K562 (cell line): ENCODE measurements around the gene C16orf92. TPM values are rescaled to one million over a fixed set of nuclear protein-coding genes. Genes with fewer than 3 reads are reported as not detected.

Experiments
- ATF3 ChIP-seq, 2 experiments: fragments of 450-650 bp in 1 of 2; sonication (generic) in 1 of 2; formaldehyde crosslinking in 1 of 2; IDR thresholded peaks in 1 of 2; conservative IDR thresholded peaks in 1 of 2; 2 replicates each; pipeline versions ENCODE4 v1.6.1 to v1.8.1; 2016 to 2023; ENCODE audit warnings: mild to moderate bottlenecking in 2 of 2, moderate library complexity in 2 of 2, inconsistent platforms in 1 of 2, missing genetic modification reagents in 1 of 2
- CREB1 ChIP-seq, 2 experiments: sonication (generic) in 1 of 2; formaldehyde crosslinking in 1 of 2; IDR thresholded peaks; 2 replicates each; pipeline versions ENCODE4 v1.6.1 to v1.8.0; 2012 to 2022; ENCODE audit warnings: inconsistent platforms in 1 of 2, mild to moderate bottlenecking in 1 of 2, missing genetic modification reagents in 1 of 2, moderate library complexity in 1 of 2
- FOXM1 ChIP-seq, 2 experiments: fragments of 450-650 bp in 1 of 2; sonication (generic) in 1 of 2; formaldehyde crosslinking in 1 of 2; IDR thresholded peaks; 2 replicates each; pipeline versions ENCODE4 v1.6.1 to v1.9.0; 2017 to 2022; ENCODE audit warnings: low read depth in 2 of 2, mild to moderate bottlenecking in 2 of 2, missing genetic modification reagents in 1 of 2, moderate library complexity in 1 of 2
- JUND ChIP-seq, 2 experiments: IDR thresholded peaks; 2 replicates in 1 of 2; 3 replicates in 1 of 2; pipeline ENCODE4 v1.6.1; 2011; ENCODE audit warnings: borderline replicate concordance in 2 of 2, low read depth in 2 of 2, low read length in 2 of 2, improper control_type of control experiment in 1 of 2, missing biosample characterization in 1 of 2, missing genetic modification characterization in 1 of 2, missing genetic modification reagents in 1 of 2
- L3MBTL2 ChIP-seq: fragments of 450-650 bp; IDR thresholded peaks from 2 replicates; pipeline ENCODE4 v1.6.1; 2016; ENCODE audit warnings: mild to moderate bottlenecking, moderate library complexity
- NR1H2 ChIP-seq: sonication (generic); formaldehyde crosslinking; IDR thresholded peaks from 2 replicates; pipeline ENCODE4 v1.4.0; 2020; ENCODE audit warnings: mild to moderate bottlenecking, missing genetic modification reagents
- PCBP1 ChIP-seq: fragments of 200-400 bp; formaldehyde crosslinking; IDR thresholded peaks from 2 replicates; pipeline ENCODE4 v1.6.1; 2018; ENCODE audit warnings: mild to moderate bottlenecking, low read depth, low read length; ENCODE audit not compliant: poor library complexity, severe bottlenecking
- STAT5A ChIP-seq: IDR thresholded peaks from 2 replicates; pipeline ENCODE4 v1.6.1; 2012; ENCODE audit warnings: low read length, inconsistent platforms, borderline replicate concordance
- ZFX ChIP-seq: sonication (generic); formaldehyde crosslinking; IDR thresholded peaks from 2 replicates; pipeline ENCODE4 v1.8.0; 2022; ENCODE audit warnings: mild to moderate bottlenecking, missing genetic modification reagents, moderate library complexity
- polyA plus RNA-seq, 8 experiments: library from polyadenylated mRNA; depleted of rRNA in 4 of 8; stranded (reverse) in 5 of 8; unstranded in 3 of 8; fragments of >200 nt; fragmentation: Nextera tagmentation in 2 of 8; fragmentation: Illumina TruSeq in 1 of 8; extraction: Ambion mirVana in 2 of 8; extraction: Trizol in 1 of 8; gene quantifications; 2 replicates each; pipeline versions ENCODE4 v1.2.1 to v1.2.3, GENCODE V29; 2011 to 2014; ENCODE audit warnings: inconsistent platforms in 1 of 8, missing spikeins in 1 of 8
- total RNA-seq, 7 experiments: library from RNA; depleted of rRNA in 6 of 7; stranded (reverse); fragments of >200 nt in 6 of 7; fragmentation: Illumina TruSeq in 2 of 7; extraction: Trizol in 2 of 7; gene quantifications; 2 replicates each; pipeline versions ENCODE4 v1.2.1 to v1.2.3, GENCODE V29; 2011 to 2021; ENCODE audit warnings: low replicate concordance in 1 of 7
- TF ChIP-seq, protein P1 (sequence below): sonication (generic); formaldehyde crosslinking; IDR thresholded peaks from 2 replicates; pipeline ENCODE4 v1.8.0; 2022; ENCODE audit warnings: missing genetic modification reagents, mild to moderate bottlenecking, borderline replicate concordance
- TF ChIP-seq, protein P2 (sequence below): fragments of 450-650 bp; IDR thresholded peaks from 2 replicates; pipeline ENCODE4 v1.6.1; 2016; ENCODE audit warnings: mild to moderate bottlenecking
- TF ChIP-seq, protein P3 (sequence below), 2 experiments: fragments of 200-800 bp in 1 of 2; sonication (Bioruptor generic) in 1 of 2; sonication (generic) in 1 of 2; formaldehyde crosslinking in 1 of 2; IDR thresholded peaks in 1 of 2; conservative IDR thresholded peaks in 1 of 2; 2 replicates each; pipeline versions ENCODE4 v1.5.0 to v1.6.1; 2016 to 2020; ENCODE audit warnings: missing compliant biosample characterization in 1 of 2, missing genetic modification characterization in 1 of 2, missing genetic modification reagents in 1 of 2
- TF ChIP-seq, protein P4 (sequence below): fragments of 450-650 bp; IDR thresholded peaks from 2 replicates; pipeline ENCODE4 v1.6.1; 2018; ENCODE audit not compliant: partially characterized antibody

C16orf92 gene
- total and polyA plus RNA-seq, 9 of the 15 experiments (the other 6 are each of a cell fraction or from before 2014, with no cell fraction given): not detected

DNA sequence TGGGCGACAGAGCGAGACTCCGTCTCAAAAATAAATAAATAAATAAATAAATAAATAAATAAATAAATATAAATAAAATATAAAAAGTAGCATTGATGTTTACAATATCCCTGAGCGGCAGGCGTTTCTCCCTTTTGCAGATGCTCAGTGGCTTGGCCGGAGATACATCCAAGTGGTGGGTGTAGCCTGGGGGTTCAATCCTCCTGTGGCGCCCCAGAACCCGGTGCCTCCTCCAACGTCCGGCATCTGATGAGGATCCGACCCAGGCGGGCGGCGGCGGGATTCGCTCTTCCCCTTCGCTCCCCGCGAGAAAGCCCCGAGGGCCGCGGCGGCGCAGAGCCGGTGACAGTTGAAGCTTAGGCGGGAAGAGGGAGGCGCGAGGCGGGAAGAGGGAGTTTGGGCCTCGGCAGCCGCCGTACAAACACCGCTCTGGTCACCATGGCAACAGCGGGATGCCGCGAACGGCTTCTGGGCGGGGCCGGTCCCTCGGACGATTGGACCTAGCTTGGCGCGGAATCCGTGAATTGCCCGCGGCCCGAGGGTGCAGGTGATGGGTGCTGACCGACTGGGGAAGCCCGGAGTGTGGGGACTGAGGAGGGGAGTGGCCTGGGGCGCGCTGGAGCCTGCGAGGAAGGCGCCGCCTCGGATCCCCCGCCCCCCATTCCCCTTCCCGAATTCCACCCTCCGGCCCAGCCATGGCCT is 29.8 kb downstream of the C16orf92 start (continued):
- TF ChIP-seq NR1H2 (0 out of 2 replicates have a peak, but pooled peaks have one; percentile 53), JUND (IDR thresholded peaks at IDR 0.05; ENCODE audit: borderline replicate concordance, low read depth, low read length) (0 out of 2 replicates have a peak, but pooled peaks have one; percentile 42), JUND (tag; IDR thresholded peaks at IDR 0.05; ENCODE audit: borderline replicate concordance, low read depth, low read length) (peak; percentile 35; the same call in 1 of the 3 replicates), ATF3 (IDR thresholded peaks at IDR 0.05) (peak; percentile 65), ATF3 (CRISPR knock-in tag; conservative IDR thresholded peaks at IDR 0.05) (no peak; the same call in 1 of the 2 replicates), FOXM1 (IDR thresholded peaks at IDR 0.05; ENCODE audit: low read depth) (0 out of 2 replicates have a peak, but pooled peaks have one; percentile 54), FOXM1 (CRISPR knock-in tag; IDR thresholded peaks at IDR 0.05; ENCODE audit: low read depth) (peak; percentile 94), CREB1 (IDR thresholded peaks at IDR 0.05) (peak; percentile 49; the same call in 1 of the 2 replicates), CREB1 (CRISPR knock-in tag; IDR thresholded peaks at IDR 0.05) (peak; percentile 71), PCBP1 (peak; percentile 76), L3MBTL2 (peak; percentile 99), STAT5A (no peak), ZFX (CRISPR knock-in tag) (peak; percentile 86)
- TF ChIP-seq, protein P1, sequence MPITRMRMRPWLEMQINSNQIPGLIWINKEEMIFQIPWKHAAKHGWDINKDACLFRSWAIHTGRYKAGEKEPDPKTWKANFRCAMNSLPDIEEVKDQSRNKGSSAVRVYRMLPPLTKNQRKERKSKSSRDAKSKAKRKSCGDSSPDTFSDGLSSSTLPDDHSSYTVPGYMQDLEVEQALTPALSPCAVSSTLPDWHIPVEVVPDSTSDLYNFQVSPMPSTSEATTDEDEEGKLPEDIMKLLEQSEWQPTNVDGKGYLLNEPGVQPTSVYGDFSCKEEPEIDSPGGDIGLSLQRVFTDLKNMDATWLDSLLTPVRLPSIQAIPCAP: no peak
- TF ChIP-seq, protein P2, sequence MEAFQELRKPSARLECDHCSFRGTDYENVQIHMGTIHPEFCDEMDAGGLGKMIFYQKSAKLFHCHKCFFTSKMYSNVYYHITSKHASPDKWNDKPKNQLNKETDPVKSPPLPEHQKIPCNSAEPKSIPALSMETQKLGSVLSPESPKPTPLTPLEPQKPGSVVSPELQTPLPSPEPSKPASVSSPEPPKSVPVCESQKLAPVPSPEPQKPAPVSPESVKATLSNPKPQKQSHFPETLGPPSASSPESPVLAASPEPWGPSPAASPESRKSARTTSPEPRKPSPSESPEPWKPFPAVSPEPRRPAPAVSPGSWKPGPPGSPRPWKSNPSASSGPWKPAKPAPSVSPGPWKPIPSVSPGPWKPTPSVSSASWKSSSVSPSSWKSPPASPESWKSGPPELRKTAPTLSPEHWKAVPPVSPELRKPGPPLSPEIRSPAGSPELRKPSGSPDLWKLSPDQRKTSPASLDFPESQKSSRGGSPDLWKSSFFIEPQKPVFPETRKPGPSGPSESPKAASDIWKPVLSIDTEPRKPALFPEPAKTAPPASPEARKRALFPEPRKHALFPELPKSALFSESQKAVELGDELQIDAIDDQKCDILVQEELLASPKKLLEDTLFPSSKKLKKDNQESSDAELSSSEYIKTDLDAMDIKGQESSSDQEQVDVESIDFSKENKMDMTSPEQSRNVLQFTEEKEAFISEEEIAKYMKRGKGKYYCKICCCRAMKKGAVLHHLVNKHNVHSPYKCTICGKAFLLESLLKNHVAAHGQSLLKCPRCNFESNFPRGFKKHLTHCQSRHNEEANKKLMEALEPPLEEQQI: no peak
- TF ChIP-seq, protein P3, sequence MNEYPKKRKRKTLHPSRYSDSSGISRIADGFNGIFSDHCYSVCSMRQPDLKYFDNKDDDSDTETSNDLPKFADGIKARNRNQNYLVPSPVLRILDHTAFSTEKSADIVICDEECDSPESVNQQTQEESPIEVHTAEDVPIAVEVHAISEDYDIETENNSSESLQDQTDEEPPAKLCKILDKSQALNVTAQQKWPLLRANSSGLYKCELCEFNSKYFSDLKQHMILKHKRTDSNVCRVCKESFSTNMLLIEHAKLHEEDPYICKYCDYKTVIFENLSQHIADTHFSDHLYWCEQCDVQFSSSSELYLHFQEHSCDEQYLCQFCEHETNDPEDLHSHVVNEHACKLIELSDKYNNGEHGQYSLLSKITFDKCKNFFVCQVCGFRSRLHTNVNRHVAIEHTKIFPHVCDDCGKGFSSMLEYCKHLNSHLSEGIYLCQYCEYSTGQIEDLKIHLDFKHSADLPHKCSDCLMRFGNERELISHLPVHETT (CRISPR knock-in tag; conservative IDR thresholded peaks at IDR 0.05 in 1 of 2, IDR thresholded peaks at IDR 0.05 in 1 of 2): peak in 1 of 2 experiments; percentile 76; a peak in 2 of 4 replicates
- TF ChIP-seq, protein P4, sequence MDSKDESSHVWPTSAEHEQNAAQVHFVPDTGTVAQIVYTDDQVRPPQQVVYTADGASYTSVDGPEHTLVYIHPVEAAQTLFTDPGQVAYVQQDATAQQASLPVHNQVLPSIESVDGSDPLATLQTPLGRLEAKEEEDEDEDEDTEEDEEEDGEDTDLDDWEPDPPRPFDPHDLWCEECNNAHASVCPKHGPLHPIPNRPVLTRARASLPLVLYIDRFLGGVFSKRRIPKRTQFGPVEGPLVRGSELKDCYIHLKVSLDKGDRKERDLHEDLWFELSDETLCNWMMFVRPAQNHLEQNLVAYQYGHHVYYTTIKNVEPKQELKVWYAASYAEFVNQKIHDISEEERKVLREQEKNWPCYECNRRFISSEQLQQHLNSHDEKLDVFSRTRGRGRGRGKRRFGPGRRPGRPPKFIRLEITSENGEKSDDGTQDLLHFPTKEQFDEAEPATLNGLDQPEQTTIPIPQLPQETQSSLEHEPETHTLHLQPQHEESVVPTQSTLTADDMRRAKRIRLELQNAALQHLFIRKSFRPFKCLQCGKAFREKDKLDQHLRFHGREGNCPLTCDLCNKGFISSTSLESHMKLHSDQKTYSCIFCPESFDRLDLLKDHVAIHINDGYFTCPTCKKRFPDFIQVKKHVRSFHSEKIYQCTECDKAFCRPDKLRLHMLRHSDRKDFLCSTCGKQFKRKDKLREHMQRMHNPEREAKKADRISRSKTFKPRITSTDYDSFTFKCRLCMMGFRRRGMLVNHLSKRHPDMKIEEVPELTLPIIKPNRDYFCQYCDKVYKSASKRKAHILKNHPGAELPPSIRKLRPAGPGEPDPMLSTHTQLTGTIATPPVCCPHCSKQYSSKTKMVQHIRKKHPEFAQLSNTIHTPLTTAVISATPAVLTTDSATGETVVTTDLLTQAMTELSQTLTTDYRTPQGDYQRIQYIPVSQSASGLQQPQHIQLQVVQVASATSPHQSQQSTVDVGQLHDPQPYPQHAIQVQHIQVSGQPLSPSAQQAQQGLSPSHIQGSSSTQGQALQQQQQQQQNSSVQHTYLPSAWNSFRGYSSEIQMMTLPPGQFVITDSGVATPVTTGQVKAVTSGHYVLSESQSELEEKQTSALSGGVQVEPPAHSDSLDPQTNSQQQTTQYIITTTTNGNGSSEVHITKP: peak; percentile 76
